ENCODE results near the gene DSC1.

DNA sequence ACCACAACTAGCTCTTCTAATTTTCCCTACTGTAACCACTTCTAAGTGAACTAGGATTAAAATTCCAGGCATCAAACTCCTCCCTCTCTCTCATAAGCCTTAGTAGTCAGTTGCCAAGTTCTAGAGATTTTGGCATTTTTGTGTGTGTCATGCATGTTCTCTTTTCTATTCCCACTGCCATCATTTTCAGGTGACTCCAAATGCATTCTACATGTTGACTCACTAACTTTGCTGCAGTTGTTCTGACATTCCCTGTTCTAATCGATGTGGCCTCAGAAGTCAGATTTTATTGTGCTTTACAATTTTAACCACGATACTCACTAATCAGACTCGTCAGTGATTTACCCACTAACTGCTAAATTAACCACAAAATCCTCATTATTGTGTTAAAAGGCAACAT lies 13.3 kb downstream of the DSC1 start:
- TF ChIP-seq, protein P1, sequence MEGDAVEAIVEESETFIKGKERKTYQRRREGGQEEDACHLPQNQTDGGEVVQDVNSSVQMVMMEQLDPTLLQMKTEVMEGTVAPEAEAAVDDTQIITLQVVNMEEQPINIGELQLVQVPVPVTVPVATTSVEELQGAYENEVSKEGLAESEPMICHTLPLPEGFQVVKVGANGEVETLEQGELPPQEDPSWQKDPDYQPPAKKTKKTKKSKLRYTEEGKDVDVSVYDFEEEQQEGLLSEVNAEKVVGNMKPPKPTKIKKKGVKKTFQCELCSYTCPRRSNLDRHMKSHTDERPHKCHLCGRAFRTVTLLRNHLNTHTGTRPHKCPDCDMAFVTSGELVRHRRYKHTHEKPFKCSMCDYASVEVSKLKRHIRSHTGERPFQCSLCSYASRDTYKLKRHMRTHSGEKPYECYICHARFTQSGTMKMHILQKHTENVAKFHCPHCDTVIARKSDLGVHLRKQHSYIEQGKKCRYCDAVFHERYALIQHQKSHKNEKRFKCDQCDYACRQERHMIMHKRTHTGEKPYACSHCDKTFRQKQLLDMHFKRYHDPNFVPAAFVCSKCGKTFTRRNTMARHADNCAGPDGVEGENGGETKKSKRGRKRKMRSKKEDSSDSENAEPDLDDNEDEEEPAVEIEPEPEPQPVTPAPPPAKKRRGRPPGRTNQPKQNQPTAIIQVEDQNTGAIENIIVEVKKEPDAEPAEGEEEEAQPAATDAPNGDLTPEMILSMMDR (conservative IDR thresholded peaks at IDR 0.05; ENCODE audit: low read depth, low read length) = no peak
- no peak for TF ChIP-seq POLR2A (IDR thresholded peaks at IDR 0.05; ENCODE audit: low read depth, low read length)
- TF ChIP-seq CEBPB (IDR thresholded peaks at IDR 0.05; ENCODE audit: low read depth, low read length) = no peak
- TF ChIP-seq SMC3 (IDR thresholded peaks at IDR 0.05; ENCODE audit: low read depth, low read length) = no peak
- no peak for TF ChIP-seq MAFK (IDR thresholded peaks at IDR 0.05; ENCODE audit: low read depth, low read length)
